H1 (cell line): Measurements from ENCODE around the gene LONP2.

Experiments used
- CBX5 ChIP-seq: fragments of 300-800, 300-1000 bp; sonication (generic); IDR thresholded peaks from 2 replicates; pipeline ENCODE4 v1.7.1; 2016; ENCODE audit warnings: antibody characterized with exemption, low read length, low read depth
- CREB1 ChIP-seq: IDR thresholded peaks from 2 replicates; pipeline ENCODE4 v1.6.1; 2012; ENCODE audit warnings: inconsistent platforms
- CTCF ChIP-seq, 3 experiments: IDR thresholded peaks; 1 replicate in 2 of 3; 2 replicates in 1 of 3; pipeline versions ENCODE4 v1.5.1 to v1.6.1; 2011; ENCODE audit warnings: low read length in 3 of 3, mild to moderate bottlenecking in 3 of 3, inconsistent platforms in 2 of 3, low read depth in 1 of 3, moderate library complexity in 1 of 3; ENCODE audit not compliant: insufficient read depth in 1 of 3; ENCODE audit errors: control extremely low read depth in 1 of 3
- NRF1 ChIP-seq: IDR thresholded peaks from 2 replicates; pipeline ENCODE4 v1.6.1; 2011; ENCODE audit warnings: mild to moderate bottlenecking, low read depth, low read length, improper control_type of control experiment
- POLR2A ChIP-seq, 2 experiments: IDR thresholded peaks; 1 replicate in 1 of 2; 2 replicates in 1 of 2; pipeline ENCODE4 v1.6.1; 2011; ENCODE audit warnings: low read depth in 2 of 2, low read length in 2 of 2, mild to moderate bottlenecking in 2 of 2; ENCODE audit errors: control extremely low read depth in 1 of 2
- POLR2AphosphoS5 ChIP-seq: IDR thresholded peaks from 2 replicates; pipeline ENCODE4 v1.6.1; 2011; ENCODE audit warnings: low read depth, low read length
- SP1 ChIP-seq: IDR thresholded peaks from 2 replicates; pipeline ENCODE4 v1.6.1; 2011; ENCODE audit warnings: low read depth, low read length

GRCh38 chr16:48220891-48221290 is 23.2 kb upstream of the LONP2 start:
- TF ChIP-seq POLR2AphosphoS5: no peak
- TF ChIP-seq CBX5: no peak
- TF ChIP-seq POLR2A (IDR thresholded peaks at IDR 0.05; ENCODE audit: control extremely low read depth in 1 of 2, low read depth in 2 of 2, low read length in 2 of 2): no peak
- TF ChIP-seq CTCF (IDR thresholded peaks at IDR 0.05; ENCODE audit: control extremely low read depth in 1 of 3, insufficient read depth in 1 of 3, low read depth in 1 of 3, low read length in 3 of 3): no peak
- TF ChIP-seq SP1: no peak
- no peak for TF ChIP-seq NRF1
- no peak for TF ChIP-seq CREB1
